Hepatocyte (in vitro differentiated cells): ENCODE measurements around the gene ACSS1. TPM values are rescaled to one million over a fixed set of nuclear protein-coding genes. Genes with fewer than 3 reads are reported as not detected.

Source experiments
- DNase-seq: peaks from one replicate; pipeline ENCODE4 v3.0.0-alpha.2; 2016; ENCODE audit warnings: low spot score
- H2AFZ ChIP-seq: fragments of 200-600 bp; sonication (generic); 2 replicates; pipeline ENCODE4 v1.6.0; 2016; ENCODE audit warnings: antibody characterized with exemption, mild to moderate bottlenecking
- H3K27ac ChIP-seq: fragments of 200-600 bp; sonication (generic); 2 replicates; pipeline ENCODE4 v1.5.1; 2016; ENCODE audit warnings: mild to moderate bottlenecking
- H3K27me3 ChIP-seq: fragments of 200-600 bp; sonication (generic); 2 replicates; pipeline ENCODE4 v1.6.1; 2016
- H3K36me3 ChIP-seq: fragments of 200-600 bp; sonication (generic); replicated peaks from 2 replicates; pipeline ENCODE4 v1.5.1; 2016; ENCODE audit warnings: low read depth; ENCODE audit not compliant: insufficient read depth
- H3K4me1 ChIP-seq: fragments of 200-600 bp; sonication (generic); 2 replicates; pipeline ENCODE4 v1.5.1; 2016; ENCODE audit warnings: mild to moderate bottlenecking, moderate library complexity; ENCODE audit not compliant: insufficient read depth
- H3K4me2 ChIP-seq: fragments of 200-600 bp; sonication (generic); 2 replicates; pipeline ENCODE4 v1.6.0; 2016
- H3K4me3 ChIP-seq: fragments of 200-600 bp; sonication (generic); 2 replicates; pipeline ENCODE4 v1.5.1; 2016; ENCODE audit warnings: mild to moderate bottlenecking
- H3K79me2 ChIP-seq: fragments of 200-600 bp; sonication (generic); 2 replicates; pipeline ENCODE4 v1.6.0; 2017; ENCODE audit warnings: mild to moderate bottlenecking
- H3K9me2 ChIP-seq: fragments of 200-600 bp; sonication (generic); replicated peaks from 2 replicates; pipeline ENCODE4 v1.6.0; 2017; ENCODE audit warnings: mild to moderate bottlenecking; ENCODE audit not compliant: insufficient read depth
- H3K9me3 ChIP-seq: fragments of 200-600 bp; sonication (generic); 2 replicates; pipeline ENCODE4 v1.5.1; 2016; ENCODE audit warnings: low read depth, mild to moderate bottlenecking
- H4K20me1 ChIP-seq: fragments of 200-600 bp; sonication (generic); 2 replicates; pipeline ENCODE4 v1.6.0; 2016; ENCODE audit warnings: mild to moderate bottlenecking; ENCODE audit not compliant: insufficient read depth, poor library complexity, severe bottlenecking
- CTCF ChIP-seq: fragments of 200-600 bp; sonication (generic); IDR thresholded peaks from 2 replicates; pipeline ENCODE4 v1.5.1; 2016; ENCODE audit warnings: antibody characterized with exemption, mild to moderate bottlenecking; ENCODE audit not compliant: poor library complexity
- EZH2 ChIP-seq: fragments of 200-600 bp; sonication (generic); IDR thresholded peaks from 2 replicates; pipeline ENCODE4 v1.6.1; 2016; ENCODE audit warnings: antibody characterized with exemption, mild to moderate bottlenecking, borderline replicate concordance
- EZH2phosphoT487 ChIP-seq: fragments of 200-600 bp; sonication (generic); IDR thresholded peaks from one replicate; pipeline ENCODE4 v1.6.1; 2018; ENCODE audit warnings: antibody characterized with exemption, mild to moderate bottlenecking, low read depth, moderate library complexity; ENCODE audit not compliant: unreplicated experiment, severe bottlenecking
- WGBS: methylation state at CpG from one replicate; pipeline ENCODE4 v1.1.6; 2016; ENCODE audit warnings: low lambda C conversion rate; ENCODE audit errors: missing lambda C conversion rate; 5-methylcytosine and 5-hydroxymethylcytosine counted together
- polyA plus RNA-seq: library from polyadenylated mRNA; unstranded; fragments of >200 nt; fragmentation: Nextera tagmentation; extraction: Ambion mirVana; gene quantifications from 2 replicates; pipeline ENCODE4 v1.2.1, GENCODE V29; 2016
- total RNA-seq: library from RNA; depleted of rRNA; stranded (reverse); fragments of >200 nt; gene quantifications from 2 replicates; pipeline ENCODE4 v1.2.3, GENCODE V29; 2014

Gene ACSS1
- total and polyA plus RNA-seq, 2 experiments from 2014 or later = 20.5 to 37.7 TPM

GRCh38 chr20:24981790-24982189 is 76.1 kb downstream of the ACSS1 start:
- 95% methylated on average over 3 of the region's 3 CpGs for WGBS
- Histone ChIP-seq H3K4me3 (no peak overlapping the region), H3K27ac (no peak overlapping the region), H2AFZ (no peak overlapping the region), H3K4me2 (no peak overlapping the region), H3K27me3 (no peaks in the 10 kb centered on the region), H3K9me2 (no peaks in the 10 kb centered on the region), H3K9me3 (no peaks in the 10 kb centered on the region), H3K4me1 (peaks cover 4% of the 10 kb centered on the region), H4K20me1 (no peaks in the 10 kb centered on the region), H3K79me2 (peaks cover 20% of the 10 kb centered on the region), H3K36me3 (no peaks in the 10 kb centered on the region)
- TF ChIP-seq CTCF (no peak), EZH2 (no peak), EZH2phosphoT487 (no peak)
- DNase-seq = no peak

- H4K20me1 ChIP-seq = no peaks in the 10 kb centered on the region
- 94% methylated on average over 4 of the region's 4 CpGs for WGBS
- H3K79me2 ChIP-seq = peaks cover 15% of the 10 kb centered on the region
- TF ChIP-seq EZH2 (no peak), CTCF (no peak), EZH2phosphoT487 (no peak)
- H3K27me3 ChIP-seq = no peaks in the 10 kb centered on the region
- H3K9me2 ChIP-seq = no peaks in the 10 kb centered on the region
- H3K4me1 ChIP-seq = peaks cover 4% of the 10 kb centered on the region
- DNase-seq = no peak
- H2AFZ ChIP-seq = no peak overlapping the region
- H3K9me3 ChIP-seq = no peaks in the 10 kb centered on the region
- H3K4me3 ChIP-seq = no peak overlapping the region
- H3K36me3 ChIP-seq = peaks cover under 1% of the 10 kb centered on the region
- no peak overlapping the region for H3K27ac ChIP-seq
- no peak overlapping the region for H3K4me2 ChIP-seq
These were observed 76.7 kb downstream of the ACSS1 start for GRCh38 chr20:24981282-24981681.

GRCh38 chr20:24980291-24981053 is 77.5 kb downstream of the ACSS1 start:
- DNase-seq = no peak
- no peak for TF ChIP-seq EZH2
- H3K27ac ChIP-seq = no peak overlapping the region

GRCh38 chr20:24979036-24979960 is 78.6 kb downstream of the ACSS1 start:
- Histone ChIP-seq H3K36me3 (peaks cover 6% of the 10 kb centered on the region), H3K27me3 (no peaks in the 10 kb centered on the region), H3K4me2 (no peak overlapping the region), H3K4me1 (no peaks in the 10 kb centered on the region), H4K20me1 (no peaks in the 10 kb centered on the region), H2AFZ (no peak overlapping the region), H3K79me2 (peaks cover 17% of the 10 kb centered on the region), H3K9me2 (no peaks in the 10 kb centered on the region), H3K4me3 (no peak overlapping the region), H3K9me3 (no peaks in the 10 kb centered on the region), H3K27ac (no peak overlapping the region)
- TF ChIP-seq EZH2 (no peak), CTCF (no peak), EZH2phosphoT487 (no peak)
- 96% methylated on average over 15 of the region's 15 CpGs for WGBS
- DNase-seq = no peak

More at GRCh38 chr20:24980291-24981053, 77.5 kb downstream of the ACSS1 start:
- peaks cover 6% of the 10 kb centered on the region for H3K36me3 ChIP-seq
- H3K4me1 ChIP-seq = peaks cover 4% of the 10 kb centered on the region
- H3K9me2 ChIP-seq = no peaks in the 10 kb centered on the region
- WGBS = 97% methylated on average over 34 of the region's 34 CpGs
- no peak overlapping the region for H3K4me2 ChIP-seq
- no peaks in the 10 kb centered on the region for H3K27me3 ChIP-seq
- no peak overlapping the region for H2AFZ ChIP-seq
- no peaks in the 10 kb centered on the region for H3K9me3 ChIP-seq
- no peak overlapping the region for H3K4me3 ChIP-seq
- peaks cover 15% of the 10 kb centered on the region for H3K79me2 ChIP-seq
- H4K20me1 ChIP-seq = no peaks in the 10 kb centered on the region
